NOMO-1 treated with DMSO at 0.1 percent for 48 hours (cell line): Measurements from ENCODE around the gene SLX1A.
"Not testable (repeated sequence)": the region's sequence is repeated elsewhere in the genome, so short reads cannot be mapped to it uniquely, and the experiment has no call there.

Experiments
- DNase-seq: peaks from one replicate; lab custom pipeline; 2025; ENCODE audit not compliant: unreplicated experiment; lab: John Stamatoyannopoulos, UW

SLX1A gene

DNA sequence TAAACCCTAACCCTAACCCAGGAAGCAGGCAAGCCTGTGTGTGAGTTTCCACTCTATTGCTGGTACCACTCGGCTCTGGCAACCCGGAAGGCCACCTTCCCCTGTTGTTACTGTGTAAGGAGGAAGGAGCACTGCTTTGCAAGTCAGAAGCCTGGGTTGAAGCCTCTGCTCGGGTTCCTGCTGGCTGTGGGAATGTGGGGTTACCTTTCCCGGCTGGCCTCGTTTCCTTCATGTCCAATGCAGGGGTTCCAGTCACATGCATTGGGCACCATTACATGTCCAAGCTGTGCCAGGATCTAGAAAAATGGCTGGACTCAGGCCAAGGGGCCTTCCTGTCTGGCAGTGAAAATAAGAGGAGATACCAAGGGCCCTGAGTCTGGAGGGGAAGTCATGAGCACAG is 23.4 kb downstream of the SLX1A start:
- not testable (repeated sequence) for DNase-seq
